CD4-positive, alpha-beta memory T cell (primary cell): ENCODE data around the gene TTLL5. TPM values are rescaled to one million over a fixed set of nuclear protein-coding genes. Genes with fewer than 3 reads are reported as not detected.
A peak's percentile ranks its signal among the peaks of the same experiment; 100 is the strongest.

Experiments
- CTCF ChIA-PET: fragments of 350-600 bp; sonication (Branson Sonifier 250); formaldehyde crosslinking; loops from one replicate; lab custom pipeline; 2021; ENCODE audit warnings: inconsistent platforms; ENCODE audit not compliant: partially characterized antibody; lab: Charles Lee
- POLR2A ChIA-PET: fragments of 350-600 bp; sonication (Branson Sonifier 250); formaldehyde crosslinking; loops from one replicate; lab custom pipeline; 2021; ENCODE audit not compliant: partially characterized antibody; lab: Charles Lee
- DNase-seq, 5 donors: peaks; one replicate each; pipeline versions ENCODE4 v3.0.0 to v3.0.0-alpha.2; 2020 to 2022; ENCODE audit warnings: mixed read lengths in 1 of 5
- H3K27ac ChIP-seq: one replicate; pipeline ENCODE4 v1.7.0; 2013; ENCODE audit warnings: low read depth, low read length
- H3K27me3 ChIP-seq: 2 replicates; pipeline ENCODE4 v1.7.0; 2013; ENCODE audit warnings: mild to moderate bottlenecking, low read length, moderate library complexity; ENCODE audit not compliant: insufficient read depth
- H3K36me3 ChIP-seq: 2 replicates; pipeline ENCODE4 v1.7.0; 2013; ENCODE audit warnings: mild to moderate bottlenecking, low read length, moderate library complexity; ENCODE audit not compliant: insufficient read depth
- H3K4me1 ChIP-seq: 2 replicates; pipeline ENCODE4 v1.7.0; 2013; ENCODE audit warnings: mild to moderate bottlenecking, low read length, moderate library complexity; ENCODE audit not compliant: insufficient read depth
- H3K4me3 ChIP-seq, 2 donors: one replicate each; pipeline ENCODE4 v1.7.0; 2013; ENCODE audit warnings: low read length in 2 of 2, mild to moderate bottlenecking in 1 of 2
- H3K9me3 ChIP-seq, 2 donors: one replicate each; pipeline ENCODE4 v1.7.0; 2013; ENCODE audit warnings: low read length in 2 of 2, control low read depth in 1 of 2; ENCODE audit not compliant: control insufficient read depth in 1 of 2
- H3K27ac Mint-ChIP-seq, 7 donors: one replicate each; pipeline ENCODE4 v1.8.0; 2020 to 2021; ENCODE audit warnings: mixed read lengths in 7 of 7, mild to moderate bottlenecking in 6 of 7, inconsistent platforms in 3 of 7, moderate library complexity in 3 of 7
- H3K27me3 Mint-ChIP-seq, 2 donors: one replicate each; pipeline ENCODE4 v1.8.0; 2020 to 2021; ENCODE audit warnings: mixed read lengths in 2 of 2
- H3K36me3 Mint-ChIP-seq, 2 donors: one replicate each; pipeline ENCODE4 v1.8.0; 2020 to 2021; ENCODE audit warnings: mixed read lengths in 2 of 2, inconsistent platforms in 1 of 2, mild to moderate bottlenecking in 1 of 2
- H3K4me1 Mint-ChIP-seq, 4 donors: one replicate each; pipeline ENCODE4 v1.8.0; 2020 to 2021; ENCODE audit warnings: mixed read lengths in 4 of 4, mild to moderate bottlenecking in 1 of 4
- H3K4me3 Mint-ChIP-seq, 8 donors: one replicate each; pipeline ENCODE4 v1.8.0; 2020 to 2021; ENCODE audit warnings: mixed read lengths in 8 of 8, mild to moderate bottlenecking in 7 of 8, moderate library complexity in 6 of 8, inconsistent platforms in 3 of 8
- H3K9me3 Mint-ChIP-seq, 8 donors: one replicate each; pipeline ENCODE4 v1.8.0; 2020 to 2021; ENCODE audit warnings: mixed read lengths in 8 of 8, mild to moderate bottlenecking in 5 of 8, inconsistent platforms in 3 of 8, moderate library complexity in 1 of 8
- intact Hi-C: fragments of 100-400 bp; cut with micrococcal nuclease; formaldehyde crosslinking; loops from one replicate; pipeline ENCODE4 v1.15.1; 2023
- polyA plus RNA-seq, 2 donors: library from polyadenylated mRNA; unstranded; fragments of 300-500 nt; fragmentation: Illumina TruSeq; gene quantifications; one replicate each; pipeline ENCODE4 v1.2.3, GENCODE V29; 2021
- total RNA-seq, 2 experiments: library from RNA; stranded (reverse); gene quantifications; one replicate each; pipeline ENCODE4 v1.2.3, GENCODE V29; 2021

The TTLL5 gene
- total and polyA plus RNA-seq, 4 experiments from 2014 or later, result 8.4 to 28.2 (median 20.5) TPM

GRCh38 chr14:75968456-75968855 lies 307.4 kb downstream of the TTLL5 start:
- H3K4me3 Mint-ChIP-seq, result no peak overlapping the region
- H3K4me1 ChIP-seq, result no peaks in the 10 kb centered on the region
- CTCF ChIA-PET, result interaction anchor here (2.3 kb wide), 1 partner anchor 62 kb away, joined by 6 read pairs; no protein-coding TSS in a partner anchor

GRCh38 chr14:75969126-75969525 lies 308.1 kb downstream of the TTLL5 start:
- peak overlapping the region in 1 of 7 donors; percentile 41 for H3K27ac Mint-ChIP-seq
- peaks cover 16 to 26% of the 10 kb centered on the region in 2 donors for H3K36me3 Mint-ChIP-seq
- no peak overlapping the region for H3K27ac ChIP-seq
- intact Hi-C loops, result no loop called here
- ChIA-PET POLR2A (no interaction called here), CTCF (interaction anchor here (2.3 kb wide), 1 partner anchor 63 kb away, joined by 6 read pairs; no protein-coding TSS in a partner anchor)
- H3K36me3 ChIP-seq, result no peaks in the 10 kb centered on the region
- H3K9me3 ChIP-seq, result no peaks in the 10 kb centered on the region
- DNase-seq, result no peak
- no peaks in the 10 kb centered on the region for H3K4me1 Mint-ChIP-seq
- H3K4me3 Mint-ChIP-seq, result no peak overlapping the region
- no peaks in the 10 kb centered on the region for H3K9me3 Mint-ChIP-seq
- H3K27me3 ChIP-seq, result no peaks in the 10 kb centered on the region
- no peaks in the 10 kb centered on the region for H3K4me1 ChIP-seq
- no peaks in the 10 kb centered on the region for H3K27me3 Mint-ChIP-seq
- H3K4me3 ChIP-seq, result no peak overlapping the region

More at GRCh38 chr14:75968456-75968855, 307.4 kb downstream of the TTLL5 start:
- no peak overlapping the region for H3K4me3 ChIP-seq
- H3K36me3 ChIP-seq, result no peaks in the 10 kb centered on the region
- DNase-seq, result no peak
- Mint-ChIP-seq H3K4me1 (no peaks in the 10 kb centered on the region), H3K36me3 (peaks cover 16 to 28% of the 10 kb centered on the region in 2 donors), H3K27me3 (no peaks in the 10 kb centered on the region), H3K9me3 (no peaks in the 10 kb centered on the region), H3K27ac (no peak overlapping the region)
- POLR2A ChIA-PET, result no interaction called here
- H3K27me3 ChIP-seq, result no peaks in the 10 kb centered on the region
- no peaks in the 10 kb centered on the region for H3K9me3 ChIP-seq
- no peak overlapping the region for H3K27ac ChIP-seq
- intact Hi-C loops, result no loop called here

GRCh38 chr14:75969891-75970290 lies 308.8 kb downstream of the TTLL5 start:
- Mint-ChIP-seq H3K4me1 (no peaks in the 10 kb centered on the region), H3K9me3 (no peaks in the 10 kb centered on the region), H3K27ac (peak overlapping the region in 1 of 7 donors; percentile 17), H3K27me3 (no peaks in the 10 kb centered on the region), H3K36me3 (peaks cover 13 to 26% of the 10 kb centered on the region in 2 donors), H3K4me3 (no peak overlapping the region)
- H3K4me3 ChIP-seq, result no peak overlapping the region
- ChIA-PET POLR2A (no interaction called here), CTCF (no interaction called here)
- no peaks in the 10 kb centered on the region for H3K36me3 ChIP-seq
- DNase-seq, result no peak
- no peaks in the 10 kb centered on the region for H3K9me3 ChIP-seq
- no peak overlapping the region for H3K27ac ChIP-seq
- no peaks in the 10 kb centered on the region for H3K27me3 ChIP-seq
- no peaks in the 10 kb centered on the region for H3K4me1 ChIP-seq
- intact Hi-C loops, result no loop called here

- H3K27ac ChIP-seq, result no peak overlapping the region
- H3K9me3 ChIP-seq, result no peaks in the 10 kb centered on the region
- POLR2A ChIA-PET, result no interaction called here
- intact Hi-C loops, result no loop called here
- Mint-ChIP-seq H3K27ac (no peak overlapping the region), H3K4me3 (no peak overlapping the region), H3K27me3 (no peaks in the 10 kb centered on the region), H3K36me3 (peaks cover 10 to 19% of the 10 kb centered on the region in 2 donors), H3K9me3 (no peaks in the 10 kb centered on the region), H3K4me1 (no peaks in the 10 kb centered on the region)
- CTCF ChIA-PET, result no interaction called here
- no peaks in the 10 kb centered on the region for H3K36me3 ChIP-seq
- H3K4me3 ChIP-seq, result no peak overlapping the region
- no peak for DNase-seq
- no peaks in the 10 kb centered on the region for H3K27me3 ChIP-seq
- H3K4me1 ChIP-seq, result no peaks in the 10 kb centered on the region
These were observed 309.9 kb downstream of the TTLL5 start for GRCh38 chr14:75970989-75971388.

- Mint-ChIP-seq H3K9me3 (no peaks in the 10 kb centered on the region), H3K4me1 (no peaks in the 10 kb centered on the region), H3K27ac (no peak overlapping the region), H3K27me3 (no peaks in the 10 kb centered on the region), H3K4me3 (no peak overlapping the region), H3K36me3 (peaks cover 6 to 15% of the 10 kb centered on the region in 2 donors)
- Histone ChIP-seq H3K4me3 (no peak overlapping the region), H3K9me3 (no peaks in the 10 kb centered on the region), H3K27me3 (no peaks in the 10 kb centered on the region), H3K4me1 (no peaks in the 10 kb centered on the region), H3K36me3 (no peaks in the 10 kb centered on the region), H3K27ac (no peak overlapping the region)
- CTCF ChIA-PET, result no interaction called here
- POLR2A ChIA-PET, result no interaction called here
- intact Hi-C loops, result no loop called here
- DNase-seq, result no peak
These were observed 310.5 kb downstream of the TTLL5 start for GRCh38 chr14:75971509-75971908.

- H3K9me3 ChIP-seq, result no peaks in the 10 kb centered on the region
- Mint-ChIP-seq H3K4me3 (no peak overlapping the region), H3K9me3 (no peaks in the 10 kb centered on the region), H3K36me3 (peaks cover 1 to 4% of the 10 kb centered on the region in 2 donors), H3K27ac (no peak overlapping the region), H3K4me1 (peaks cover 0 to 2% (median 0%) of the 10 kb centered on the region in 4 donors), H3K27me3 (no peaks in the 10 kb centered on the region)
- ChIA-PET POLR2A (no interaction called here), CTCF (interaction anchor here (1.3 to 1.4 kb wide), 2 partner anchors 10 to 262 kb away, joined by 3 to 7 read pairs; no protein-coding TSS in a partner anchor)
- intact Hi-C loops, result no loop called here
- peaks cover under 1% of the 10 kb centered on the region for H3K4me1 ChIP-seq
- DNase-seq, result no peak
- no peak overlapping the region for H3K27ac ChIP-seq
- no peaks in the 10 kb centered on the region for H3K27me3 ChIP-seq
- no peaks in the 10 kb centered on the region for H3K36me3 ChIP-seq
- no peak overlapping the region for H3K4me3 ChIP-seq
These were observed 311.9 kb downstream of the TTLL5 start for GRCh38 chr14:75972801-75973421.

- Mint-ChIP-seq H3K9me3 (peaks cover 0 to 2% (median 0%) of the 10 kb centered on the region in 8 donors), H3K36me3 (peaks cover 0 to 1% of the 10 kb centered on the region in 2 donors), H3K4me1 (peaks cover 18 to 43% (median 31%) of the 10 kb centered on the region in 4 donors), H3K27me3 (no peaks in the 10 kb centered on the region), H3K27ac (no peak overlapping the region), H3K4me3 (no peak overlapping the region)
- Histone ChIP-seq H3K27me3 (no peaks in the 10 kb centered on the region), H3K4me3 (no peak overlapping the region), H3K27ac (no peak overlapping the region), H3K9me3 (no peaks in the 10 kb centered on the region), H3K36me3 (no peaks in the 10 kb centered on the region), H3K4me1 (peaks cover 31% of the 10 kb centered on the region)
- no peak for DNase-seq
- CTCF ChIA-PET, result interaction anchor here (0.8 to 10.7 kb wide), 4 partner anchors 8 to 400 kb away, joined by 3 to 181 read pairs (median 6); partner anchors contain the start of gene IFT43
- intact Hi-C loops, result no loop called here
- POLR2A ChIA-PET, result no interaction called here
These were observed 316.0 kb downstream of the TTLL5 start for GRCh38 chr14:75976826-75977581.
